Measurements from ENCODE around the gene RYR3. TPM values are rescaled to one million over a fixed set of nuclear protein-coding genes. Genes with fewer than 3 reads are reported as not detected.

Gene RYR3
- total RNA-seq, 1 donor from 2014 or later: under 0.01 TPM

GRCh38 chr15:33639978-33640377, 329.2 kb downstream of the RYR3 start:
- DNase-seq (ENCODE audit: low read depth, low spot score): no peak

- no peak for DNase-seq (ENCODE audit: low read depth, low spot score)
These were observed 330.3 kb downstream of the RYR3 start for GRCh38 chr15:33641069-33641468.

GRCh38 chr15:33644304-33644703, 333.5 kb downstream of the RYR3 start:
- DNase-seq (ENCODE audit: low read depth, low spot score): no peak

- no peak for DNase-seq (ENCODE audit: low read depth, low spot score)
These were observed 336.0 kb downstream of the RYR3 start for GRCh38 chr15:33646744-33647143.

- DNase-seq (ENCODE audit: low read depth, low spot score): no peak
These were observed 338.6 kb downstream of the RYR3 start for GRCh38 chr15:33649217-33649933.

- DNase-seq (ENCODE audit: low read depth, low spot score): no peak
These were observed 344.1 kb downstream of the RYR3 start for GRCh38 chr15:33654860-33655259.

- no peak for DNase-seq (ENCODE audit: low read depth, low spot score)
These were observed 344.7 kb downstream of the RYR3 start for GRCh38 chr15:33655488-33655887.

GRCh38 chr15:33656168-33656567, 345.4 kb downstream of the RYR3 start:
- DNase-seq (ENCODE audit: low read depth, low spot score): no peak

GRCh38 chr15:33660151-33660550, 349.4 kb downstream of the RYR3 start:
- no peak for DNase-seq (ENCODE audit: low read depth, low spot score)

GRCh38 chr15:33662014-33662413, 351.2 kb downstream of the RYR3 start:
- DNase-seq (ENCODE audit: low read depth, low spot score): no peak

- no peak for DNase-seq (ENCODE audit: low read depth, low spot score)
These were observed 354.2 kb downstream of the RYR3 start for GRCh38 chr15:33664947-33665346.

- DNase-seq (ENCODE audit: low read depth, low spot score): no peak
These were observed 359.8 kb downstream of the RYR3 start for GRCh38 chr15:33670567-33670966.

- DNase-seq (ENCODE audit: low read depth, low spot score): no peak
These were observed 360.7 kb downstream of the RYR3 start for GRCh38 chr15:33671456-33671855.

- no peak for DNase-seq (ENCODE audit: low read depth, low spot score)
These were observed 364.5 kb downstream of the RYR3 start for GRCh38 chr15:33675246-33675645.

GRCh38 chr15:33677238-33677830, 366.6 kb downstream of the RYR3 start:
- DNase-seq (ENCODE audit: low read depth, low spot score): no peak

- DNase-seq (ENCODE audit: low read depth, low spot score): no peak
These were observed 367.4 kb downstream of the RYR3 start for GRCh38 chr15:33678176-33678575.

GRCh38 chr15:33678602-33679001, 367.8 kb downstream of the RYR3 start:
- DNase-seq (ENCODE audit: low read depth, low spot score): no peak

GRCh38 chr15:33679061-33679460, 368.3 kb downstream of the RYR3 start:
- no peak for DNase-seq (ENCODE audit: low read depth, low spot score)

GRCh38 chr15:33680336-33680735, 369.6 kb downstream of the RYR3 start:
- no peak for DNase-seq (ENCODE audit: low read depth, low spot score)

- no peak for DNase-seq (ENCODE audit: low read depth, low spot score)
These were observed 382.5 kb downstream of the RYR3 start for GRCh38 chr15:33693166-33693800.

GRCh38 chr15:33698126-33698525, 387.4 kb downstream of the RYR3 start:
- DNase-seq (ENCODE audit: low read depth, low spot score): no peak

GRCh38 chr15:33699145-33699544, 388.4 kb downstream of the RYR3 start:
- DNase-seq (ENCODE audit: low read depth, low spot score): no peak
